GM10248 (cell line): ENCODE results near the gene ZSWIM7.

Experiments
- CTCF ChIA-PET: fragments of 300-600 bp; sonication (Branson Sonifier 250); formaldehyde crosslinking; extraction: SDS; loops from one replicate; lab custom pipeline; 2021; ENCODE audit warnings: antibody characterized with exemption; lab: Yijun Ruan, JAX
- POLR2A ChIA-PET: fragments of 350-650 bp; sonication (Branson Sonifier 250); formaldehyde crosslinking; extraction: SDS; loops from one replicate; lab custom pipeline; 2020; ENCODE audit warnings: antibody characterized with exemption; lab: Yijun Ruan, JAX
- DNase-seq: peaks from one replicate; pipeline ENCODE4 v3.0.0; 2012; ENCODE audit errors: extremely low spot score
- CTCF ChIP-seq: IDR thresholded peaks from 2 replicates; pipeline ENCODE4 v1.5.1; 2012; ENCODE audit warnings: mild to moderate bottlenecking, low read depth; ENCODE audit errors: extremely low read depth, missing control alignments, control extremely low read depth

The ZSWIM7 gene

GRCh38 chr17:16037636-16038035 lies 38.1 kb upstream of the ZSWIM7 start:
- CTCF ChIA-PET: interaction anchor here (1.2 to 1.4 kb wide), 2 partner anchors 10 to 31 kb away, joined by 3 to 4 read pairs; no protein-coding TSS in a partner anchor
- POLR2A ChIA-PET: no interaction called here
- no peak for TF ChIP-seq CTCF
- no peak for DNase-seq

GRCh38 chr17:16036261-16036660 lies 36.8 kb upstream of the ZSWIM7 start:
- no peak for DNase-seq
- TF ChIP-seq CTCF: no peak
- CTCF ChIA-PET: interaction anchor here (1.9 kb wide), 1 partner anchor 27 kb away, joined by 4 read pairs; no protein-coding TSS in a partner anchor
- POLR2A ChIA-PET: no interaction called here

- no peak for TF ChIP-seq CTCF
- DNase-seq: no peak
- ChIA-PET CTCF (interaction anchor here (0.9 to 1.0 kb wide), 2 partner anchors 9 to 10 kb away, joined by 3 read pairs; no protein-coding TSS in a partner anchor), POLR2A (no interaction called here)
Observed at GRCh38 chr17:16033729-16034349, 34.3 kb upstream of the ZSWIM7 start.

- TF ChIP-seq CTCF: no peak
Observed at GRCh38 chr17:16027708-16028584, 28.4 kb upstream of the ZSWIM7 start.

GRCh38 chr17:16026895-16027294 lies 27.4 kb upstream of the ZSWIM7 start:
- no peak for DNase-seq
- CTCF ChIA-PET: interaction anchor here (1.9 kb wide), 2 partner anchors 18 to 20 kb away, joined by 4 to 5 read pairs; no protein-coding TSS in a partner anchor
- POLR2A ChIA-PET: no interaction called here
- no peak for TF ChIP-seq CTCF

More at GRCh38 chr17:16027708-16028584, 28.4 kb upstream of the ZSWIM7 start:
- ChIA-PET CTCF (interaction anchor here (0.7 to 1.3 kb wide), 3 partner anchors 18 to 493 kb away, joined by 3 read pairs; no protein-coding TSS in a partner anchor), POLR2A (no interaction called here)
- DNase-seq: peak; percentile 46

- ChIA-PET CTCF (interaction anchor here (1.0 kb wide), 1 partner anchor 12 kb away, joined by 3 read pairs; no protein-coding TSS in a partner anchor), POLR2A (no interaction called here)
- no peak for TF ChIP-seq CTCF
- no peak for DNase-seq
Observed at GRCh38 chr17:16025202-16025601, 25.7 kb upstream of the ZSWIM7 start.
